Measurements from ENCODE around the gene ZDHHC14.

Gene ZDHHC14

GRCh38 chr6:157496534-157497095, 115.6 kb downstream of the ZDHHC14 start:
- DNase-seq, result no peak

DNA sequence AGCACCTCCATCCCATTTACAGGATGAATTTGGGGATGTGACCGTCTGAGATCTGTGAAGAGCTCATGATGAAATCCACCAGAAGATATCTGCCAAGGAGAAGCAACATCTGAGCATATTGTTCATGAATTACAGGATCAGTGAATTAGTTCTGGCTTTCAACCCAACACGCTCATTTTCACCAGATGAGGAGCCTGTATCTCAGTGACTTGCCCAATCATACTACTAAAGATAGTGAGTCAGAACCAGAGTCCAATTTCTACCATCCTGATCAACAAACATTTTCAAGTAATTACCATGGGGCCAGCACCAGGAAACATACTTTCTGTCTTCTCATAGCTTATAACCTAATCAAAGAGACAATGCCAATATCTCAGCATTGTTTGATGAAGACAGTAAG, 116.6 kb downstream of the ZDHHC14 start:
- DNase-seq, result no peak

DNA sequence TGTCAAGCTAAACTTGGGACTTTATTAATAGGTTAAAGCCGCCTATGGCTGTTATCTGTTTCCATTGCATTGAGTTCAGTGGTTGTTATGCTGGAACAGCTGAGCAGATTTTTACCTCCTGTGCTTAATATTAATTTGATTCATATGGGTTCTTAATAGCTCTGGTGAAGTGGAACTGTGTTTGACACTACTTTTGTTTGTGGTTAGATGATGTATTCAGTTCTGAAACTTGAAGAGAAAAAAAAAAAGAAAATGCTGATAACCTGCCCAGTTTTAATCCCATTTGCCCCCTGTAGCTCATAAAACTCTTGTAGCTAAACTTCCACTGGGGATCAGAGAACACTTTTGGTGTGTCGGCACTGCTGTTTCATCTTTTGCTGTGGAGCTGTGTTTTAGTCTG, 117.8 kb downstream of the ZDHHC14 start:
- DNase-seq, result no peak

DNA sequence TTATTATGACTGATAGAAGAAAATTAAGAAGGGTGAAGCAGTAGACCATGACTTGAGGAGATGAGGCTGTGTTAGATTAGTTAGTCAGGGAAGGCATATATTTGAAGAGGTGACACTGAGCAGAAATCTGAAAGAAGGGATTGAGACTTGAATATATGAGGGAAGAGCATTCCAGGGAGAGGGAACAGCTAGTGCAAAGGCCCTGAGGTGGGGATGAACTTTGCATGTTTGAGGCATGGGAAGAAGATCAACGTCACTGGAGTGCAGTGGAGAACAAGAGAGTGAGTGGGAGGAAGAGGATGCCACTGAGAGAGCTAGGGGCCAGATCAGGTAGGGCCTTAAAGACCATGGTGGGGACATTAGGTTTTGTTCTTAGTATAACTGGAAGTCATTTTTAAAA, 119.0 kb downstream of the ZDHHC14 start:
- DNase-seq, result no peak

DNA sequence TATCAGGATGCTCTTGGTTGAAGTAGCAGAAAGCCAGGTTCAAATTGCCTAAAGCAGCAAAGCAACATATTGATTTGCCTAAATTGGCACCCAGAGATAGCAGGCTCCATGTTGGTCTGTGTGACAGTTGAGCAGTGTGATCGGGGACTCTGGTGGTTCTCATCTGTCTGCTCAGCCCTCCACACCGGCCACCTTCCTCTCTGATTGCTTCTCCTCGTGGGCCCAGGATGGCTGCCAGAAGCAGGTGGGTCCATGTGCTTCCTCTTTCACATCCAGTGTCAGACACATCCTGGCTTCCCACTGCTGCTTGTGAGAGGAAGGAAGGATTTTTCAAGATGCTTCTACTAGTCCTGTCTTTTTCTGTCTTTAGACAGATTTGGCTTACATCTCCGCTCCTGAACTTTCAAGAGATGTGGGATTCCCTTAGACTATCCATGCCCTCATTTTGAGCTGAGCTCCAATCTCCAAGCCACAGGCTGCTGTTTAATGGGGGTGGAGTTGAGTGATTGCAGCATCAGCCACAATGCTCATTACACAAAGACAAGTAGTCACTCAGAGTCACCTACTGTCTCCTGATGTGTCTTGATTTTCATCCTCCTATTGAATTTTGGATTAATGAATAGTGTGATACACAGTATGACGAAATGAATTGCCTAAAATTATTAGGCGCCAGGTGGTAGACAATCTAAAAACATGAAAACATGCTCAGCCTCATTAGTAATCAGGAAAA, 122.2 kb downstream of the ZDHHC14 start:
- DNase-seq, result no peak

- no peak for DNase-seq
Observed at GRCh38 chr6:157505912-157506491, 125.0 kb downstream of the ZDHHC14 start.

DNA sequence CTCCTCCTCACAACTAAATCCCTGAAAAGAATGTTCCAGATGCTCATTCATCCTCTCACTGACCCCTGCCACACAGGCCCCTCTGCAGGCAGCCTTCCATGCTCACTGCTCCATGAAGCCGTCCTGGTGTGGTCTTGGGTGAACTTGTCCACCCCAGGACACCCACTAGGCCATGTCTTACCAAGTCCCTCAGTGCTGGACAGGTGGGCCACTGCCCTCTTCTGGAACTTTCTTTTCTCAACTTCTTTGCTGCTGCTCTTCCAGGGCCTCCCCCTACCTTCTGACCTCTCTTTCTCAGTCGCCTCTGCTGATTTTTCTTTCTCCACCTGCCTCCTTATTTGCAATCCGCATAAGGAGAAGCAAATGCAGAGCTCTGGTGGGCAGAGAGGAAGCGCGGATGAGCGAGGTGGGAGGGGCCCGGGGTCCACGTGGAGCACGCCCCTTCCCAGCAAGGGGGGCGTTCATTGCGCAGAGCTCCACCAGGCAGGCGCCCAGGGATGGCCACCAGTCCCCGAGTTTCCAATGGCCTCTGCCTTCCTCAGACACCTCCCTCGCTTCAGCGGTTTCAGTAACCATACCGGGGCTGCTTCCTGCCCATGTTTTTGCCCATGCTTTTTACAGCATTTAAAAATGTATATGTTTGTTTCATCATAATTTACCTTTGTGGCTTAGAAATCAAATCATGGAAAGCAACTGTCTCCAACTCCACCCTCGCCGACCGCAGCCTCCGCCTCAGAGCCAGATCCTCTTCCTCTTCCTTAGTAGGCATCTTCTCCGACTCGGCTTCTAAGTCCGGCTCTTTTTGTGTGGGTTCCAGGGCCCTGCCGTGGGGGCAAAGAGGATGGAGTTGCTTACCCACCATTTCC, 129.6 kb downstream of the ZDHHC14 start:
- no peak for DNase-seq

DNA sequence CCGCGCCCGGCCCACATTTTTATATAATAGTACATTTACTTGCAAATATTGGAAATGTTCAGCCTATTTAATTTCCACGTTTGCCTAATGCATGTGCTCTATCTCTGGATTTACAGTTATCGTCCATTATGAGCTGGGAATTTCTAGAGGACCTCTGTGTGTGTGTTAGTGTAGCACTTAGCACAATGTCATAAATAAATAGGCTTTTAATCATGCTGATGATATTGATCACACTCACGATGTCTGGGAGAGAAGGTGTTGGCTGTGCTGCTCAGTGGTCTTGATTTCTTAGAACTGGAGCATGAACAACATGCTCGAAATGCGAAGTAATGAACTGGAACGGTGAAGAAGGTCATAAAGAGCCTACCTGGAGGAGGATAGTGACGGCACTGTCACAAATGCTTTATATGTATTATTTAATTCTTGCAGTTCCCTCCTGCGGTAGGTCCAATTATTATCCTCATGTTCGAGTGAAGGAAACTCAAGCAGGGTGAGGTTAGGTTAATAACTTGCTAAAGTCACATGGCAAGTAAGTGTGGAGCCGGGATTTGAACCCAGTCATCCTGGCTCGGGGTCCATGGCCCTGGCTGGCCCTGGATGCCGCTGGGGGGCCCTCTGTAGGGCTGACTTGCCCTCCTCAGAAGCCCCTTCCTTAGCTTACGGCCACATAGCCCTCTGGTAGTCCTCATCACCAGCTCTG, 130.8 kb downstream of the ZDHHC14 start:
- DNase-seq, result no peak

DNA sequence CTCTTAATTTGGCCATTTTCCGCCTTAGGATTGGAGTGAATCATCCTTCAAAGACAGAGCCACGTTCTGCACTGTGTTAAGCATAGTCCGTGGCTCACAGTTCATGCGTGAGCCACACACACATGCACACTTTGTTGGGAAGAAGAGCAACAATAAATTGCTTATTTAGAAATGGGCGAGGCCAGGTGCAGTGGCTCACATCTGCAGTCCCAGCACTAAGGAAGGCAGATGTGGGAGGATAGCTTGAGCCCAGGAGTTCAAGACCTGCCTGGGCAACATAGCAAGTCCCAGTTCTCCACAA, 131.3 kb downstream of the ZDHHC14 start:
- no peak for DNase-seq

- DNase-seq, result no peak
Observed at GRCh38 chr6:157513004-157513603, 132.1 kb downstream of the ZDHHC14 start.

GRCh38 chr6:157513619-157514485, 132.9 kb downstream of the ZDHHC14 start:
- no peak for DNase-seq

DNA sequence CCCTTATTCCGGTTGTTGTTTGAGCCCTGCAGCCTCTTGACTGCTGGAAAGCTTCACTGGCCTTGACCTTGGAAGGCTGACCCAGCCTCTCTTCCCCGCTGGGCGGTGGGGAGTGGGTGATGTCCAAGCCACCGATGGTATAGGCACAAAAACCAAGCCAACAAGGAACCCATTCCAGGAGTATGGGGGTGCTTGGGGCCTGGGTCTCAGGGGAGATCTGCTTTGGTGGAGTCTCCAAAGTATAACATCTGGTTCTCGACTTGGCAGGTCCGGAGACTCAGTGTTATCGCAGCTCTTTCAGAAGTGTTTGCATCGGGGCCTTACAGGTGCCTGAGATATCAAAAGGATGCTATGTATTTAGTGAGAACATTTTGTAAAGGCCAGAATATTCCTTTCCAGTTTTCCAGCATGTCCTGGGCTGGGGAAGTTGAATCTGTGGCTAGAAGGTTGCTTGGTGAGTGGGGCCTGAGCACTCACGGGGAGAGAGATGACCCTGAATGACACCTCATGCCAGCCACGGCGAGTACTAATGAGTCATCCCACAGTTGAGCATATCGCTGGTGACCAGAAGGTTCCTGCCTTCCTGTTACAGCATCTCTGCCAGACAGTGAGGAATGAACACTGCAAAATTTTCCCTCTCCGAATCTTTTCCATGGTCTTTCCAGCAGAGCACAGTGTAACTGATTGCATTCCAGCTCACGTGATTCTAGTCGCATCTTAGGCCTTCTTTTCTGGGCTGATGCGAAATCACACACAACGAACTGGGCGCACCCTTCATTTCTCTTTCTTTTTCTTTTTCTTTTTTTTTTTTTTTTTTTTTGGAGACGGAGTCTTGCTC, 133.9 kb downstream of the ZDHHC14 start:
- no peak for DNase-seq

DNA sequence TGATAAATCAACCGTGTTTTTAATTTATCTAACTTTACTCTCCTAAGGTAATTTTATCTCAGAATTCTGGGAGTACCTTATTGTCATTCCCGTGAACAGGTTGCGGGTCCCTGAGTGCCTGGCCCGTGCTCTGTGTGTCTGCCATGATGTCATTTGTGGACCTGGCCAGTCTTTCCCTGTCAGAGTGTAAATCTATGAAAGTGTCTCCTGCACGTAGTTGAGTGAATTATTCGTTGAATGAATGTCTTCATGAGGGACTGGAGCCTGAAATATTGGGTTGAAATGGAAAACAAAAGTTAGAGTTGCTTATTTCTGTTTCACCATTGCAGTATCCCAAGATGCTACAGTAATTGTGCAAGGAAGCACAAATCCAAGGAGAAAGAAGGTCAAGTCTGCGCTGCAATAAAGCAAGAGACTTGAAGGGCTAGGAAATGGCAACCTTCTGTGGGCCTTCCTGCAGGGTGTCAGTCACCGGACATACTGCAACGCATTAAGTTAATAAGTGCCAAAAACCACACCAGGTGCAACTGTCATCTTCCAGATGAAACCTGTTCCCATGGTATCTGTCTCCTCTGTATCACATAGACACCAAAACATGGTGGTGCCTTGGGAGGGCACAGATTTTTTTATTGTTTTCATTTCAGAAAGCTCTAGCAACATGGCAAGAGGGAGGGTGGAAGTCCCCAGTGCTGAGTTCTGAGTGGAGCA, 135.5 kb downstream of the ZDHHC14 start:
- DNase-seq, result no peak

- no peak for DNase-seq
Observed at GRCh38 chr6:157517601-157518359, 136.8 kb downstream of the ZDHHC14 start.

DNA sequence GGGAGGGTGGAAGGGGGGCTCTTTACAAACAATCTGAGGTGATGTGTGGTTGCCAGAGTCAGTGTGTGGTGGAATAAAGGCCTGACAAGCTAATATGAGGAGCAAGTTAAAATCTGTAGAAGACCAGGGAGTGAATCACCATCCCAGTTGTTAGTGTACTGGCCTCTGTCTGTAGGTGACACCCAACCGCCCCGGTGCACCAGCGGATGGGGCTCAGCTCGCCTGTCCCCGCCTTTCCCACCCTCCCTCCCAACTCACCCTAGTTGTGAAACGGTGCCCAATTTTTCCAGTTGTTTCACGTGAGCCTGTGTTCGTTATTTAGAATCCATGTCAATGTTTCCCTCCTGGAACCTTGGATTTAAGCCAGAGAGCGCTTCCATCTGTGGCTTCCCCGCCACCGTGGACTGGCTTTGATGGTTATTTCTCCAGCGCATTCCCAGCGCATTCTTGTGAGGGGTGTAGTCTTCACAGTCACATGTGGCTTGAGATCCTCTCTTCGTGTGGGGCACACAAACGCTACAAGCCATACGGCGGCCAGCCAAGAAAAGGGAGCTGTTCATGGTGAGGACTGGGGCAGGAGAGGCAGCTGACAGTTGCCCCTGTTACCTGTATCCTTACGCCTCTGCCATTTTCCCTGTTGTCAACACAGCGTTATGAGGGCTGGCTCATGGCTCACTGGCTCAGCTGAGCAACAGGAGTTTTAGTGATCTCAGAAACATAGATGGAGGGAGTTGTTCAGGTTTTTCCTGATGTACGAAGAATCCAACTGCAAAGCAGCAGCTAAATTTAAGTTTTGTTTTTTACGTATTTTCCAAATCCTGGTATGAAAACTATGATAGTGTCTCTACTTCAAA, 137.6 kb downstream of the ZDHHC14 start:
- DNase-seq, result no peak

- no peak for DNase-seq
Observed at GRCh38 chr6:157519255-157520116, 138.5 kb downstream of the ZDHHC14 start.

DNA sequence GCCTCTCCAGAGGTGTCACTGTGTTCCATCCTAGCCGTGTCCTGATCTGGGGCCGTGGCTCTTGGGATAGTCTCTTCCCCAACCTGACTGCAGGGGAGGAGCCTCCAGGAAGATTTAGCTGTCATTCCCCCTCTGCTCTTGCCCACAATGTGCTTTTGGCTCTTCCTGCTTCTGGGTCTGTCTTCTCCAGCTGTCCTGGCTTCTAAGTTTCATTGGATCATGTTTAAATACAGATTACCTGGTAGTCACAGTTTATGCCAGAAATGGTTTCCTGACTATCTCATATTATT, 139.1 kb downstream of the ZDHHC14 start:
- DNase-seq, result no peak
